HG03196 (cell line): Measurements from ENCODE around the gene CD7.

Experiments
- ATAC-seq: cut with Tn5 transposase; IDR thresholded peaks from one replicate; pipeline ENCODE4 v1.9.1; 2021; ENCODE audit not compliant: unreplicated experiment

CD7 gene

DNA sequence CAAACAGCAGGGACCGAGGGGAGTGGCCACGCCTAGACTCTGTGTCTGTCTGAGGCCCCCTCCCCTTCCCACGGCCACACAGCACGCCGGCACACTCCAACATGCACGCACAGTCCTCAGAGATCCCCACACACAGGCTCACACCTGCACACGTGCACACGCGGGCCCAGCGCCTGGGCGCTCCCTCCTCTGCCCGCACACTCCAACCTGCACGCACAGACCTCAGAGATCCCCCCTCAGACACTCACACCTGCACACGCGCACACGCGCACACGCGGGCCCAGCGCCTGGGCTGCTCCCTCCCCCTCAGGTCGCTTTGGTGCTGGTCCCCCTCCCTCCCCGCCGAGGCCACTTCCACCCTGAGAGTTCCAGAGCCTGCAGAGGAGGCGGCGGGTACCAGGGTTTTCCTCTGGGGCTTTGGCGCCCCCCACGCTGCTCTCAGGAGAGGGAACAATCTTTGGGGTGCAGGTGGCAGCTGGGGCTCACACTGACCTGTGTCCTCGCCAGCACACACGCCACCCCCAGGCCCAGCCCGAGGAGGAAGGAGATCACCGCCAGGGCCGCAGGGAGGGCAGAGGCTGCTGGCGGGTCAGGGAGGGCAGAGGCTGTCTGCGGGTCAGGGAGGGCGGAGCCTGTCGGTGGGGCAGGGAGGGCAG lies 1.6 kb downstream of the CD7 start:
- ATAC-seq = no peak

DNA sequence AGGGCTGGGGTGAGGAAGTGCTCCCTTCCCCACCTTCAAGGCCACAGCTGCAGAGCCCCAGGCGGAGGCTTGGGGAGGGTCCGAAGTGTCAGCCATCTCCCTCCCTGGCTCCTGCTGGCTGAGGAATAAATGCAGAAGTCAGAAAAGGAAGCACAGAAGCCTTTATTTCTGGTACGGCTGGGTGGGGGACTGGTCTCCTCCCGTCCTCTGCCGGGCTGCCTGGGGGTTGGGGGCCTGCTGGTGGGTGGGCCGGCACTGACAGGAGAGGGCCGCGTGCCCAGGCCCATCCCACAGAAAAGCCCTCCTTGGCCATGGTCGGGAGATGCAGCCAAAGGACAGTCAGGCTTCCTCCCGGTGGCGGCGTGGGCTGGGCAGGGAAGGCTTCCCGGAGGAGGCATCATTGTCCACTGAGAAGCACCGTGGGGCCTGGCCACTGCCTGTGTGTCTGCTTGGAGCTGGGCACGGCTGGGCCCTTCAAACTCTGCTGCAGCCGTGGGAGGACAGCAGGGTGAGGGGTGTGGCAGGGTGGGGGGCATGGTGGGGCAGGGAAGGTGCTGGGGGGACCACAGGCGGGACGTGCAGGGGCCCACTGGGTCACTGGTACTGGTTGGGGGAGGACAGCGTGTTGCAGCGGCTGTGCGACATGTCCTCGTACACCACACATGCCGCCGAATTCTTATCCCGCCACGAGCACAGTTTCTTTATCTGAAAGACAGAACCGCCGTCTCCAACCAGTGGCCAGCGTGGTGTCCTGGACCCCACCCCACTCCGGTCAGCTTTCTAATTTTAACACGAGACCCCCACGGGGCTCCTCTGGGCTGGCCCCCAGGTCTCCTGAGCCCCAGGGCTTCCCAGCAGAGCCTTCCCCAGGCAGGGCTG lies 2.4 kb downstream of the CD7 start:
- no peak for ATAC-seq

DNA sequence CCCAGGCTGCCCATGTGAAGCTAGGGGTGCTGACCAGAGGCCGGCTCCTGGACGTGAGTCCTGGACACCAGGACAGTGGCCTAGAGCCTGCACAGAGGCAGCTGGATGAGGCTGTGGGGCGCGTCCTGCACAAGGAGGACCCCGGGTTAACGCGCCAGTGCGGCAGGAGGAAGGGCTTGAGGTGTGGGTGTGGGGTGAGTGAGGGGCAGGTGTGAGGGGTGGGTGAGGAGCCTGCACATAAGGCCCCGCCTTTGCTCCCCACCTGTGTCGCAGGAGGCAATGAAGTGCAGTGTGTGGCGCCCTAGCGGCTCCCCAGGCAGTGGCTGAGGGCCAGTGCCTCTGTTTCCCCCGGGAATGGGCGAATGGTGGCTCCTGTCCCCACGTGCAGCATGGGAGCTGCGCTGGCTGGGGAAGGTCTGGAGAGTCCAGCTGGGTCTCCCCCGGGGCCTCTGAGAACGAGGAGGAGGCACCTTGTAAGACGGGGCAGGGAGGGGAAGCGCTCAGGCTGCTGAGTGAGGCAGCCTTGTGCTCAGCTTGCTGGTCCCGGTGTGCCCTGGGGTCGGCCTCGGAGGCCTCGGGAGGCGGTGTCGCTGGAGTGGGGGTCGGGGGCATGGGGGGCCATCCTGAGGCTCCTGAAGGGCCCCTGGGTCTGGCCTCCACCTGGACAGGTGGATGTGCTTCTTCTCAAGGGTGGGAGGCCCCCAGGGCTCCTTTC lies 3.2 kb downstream of the CD7 start:
- ATAC-seq = no peak

DNA sequence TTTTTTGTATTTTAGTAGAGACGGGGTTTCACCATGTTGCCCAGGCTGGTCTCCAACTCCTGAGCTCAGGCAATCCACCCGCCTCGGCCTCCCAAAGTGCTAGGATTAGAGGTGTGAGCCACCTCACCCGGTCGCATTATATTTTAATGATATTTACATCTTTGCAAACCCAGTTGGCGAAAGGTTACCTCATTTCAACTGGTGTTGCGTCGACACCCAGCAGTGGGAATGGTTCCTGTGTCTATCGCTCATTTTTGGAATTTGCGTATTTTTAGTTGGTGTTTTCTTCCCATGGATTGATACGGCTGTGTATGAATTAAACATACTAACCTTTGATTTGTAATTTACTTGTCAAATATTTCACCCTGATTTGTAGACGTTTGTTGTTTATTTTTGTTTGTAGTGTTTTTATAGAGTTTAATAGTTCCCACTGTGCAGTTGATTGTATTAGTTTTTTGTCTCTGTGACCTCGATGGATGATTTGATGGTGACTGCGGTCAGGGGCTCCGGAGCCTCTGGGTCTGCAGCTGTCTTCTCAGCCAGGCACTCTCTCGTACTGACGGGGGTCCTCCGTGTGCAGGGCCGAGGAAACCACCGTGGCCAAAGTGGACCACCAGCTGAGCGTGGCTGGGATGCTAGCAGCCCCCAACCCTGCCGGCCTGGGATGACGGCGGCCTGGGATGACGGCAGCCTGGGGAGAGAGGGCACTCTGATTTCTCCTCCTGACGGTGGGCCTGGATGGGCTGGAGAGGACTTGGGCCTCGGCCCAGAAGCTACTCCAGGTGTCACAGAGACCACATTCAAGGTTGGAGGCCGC lies 4.0 kb downstream of the CD7 start:
- no peak for ATAC-seq

DNA sequence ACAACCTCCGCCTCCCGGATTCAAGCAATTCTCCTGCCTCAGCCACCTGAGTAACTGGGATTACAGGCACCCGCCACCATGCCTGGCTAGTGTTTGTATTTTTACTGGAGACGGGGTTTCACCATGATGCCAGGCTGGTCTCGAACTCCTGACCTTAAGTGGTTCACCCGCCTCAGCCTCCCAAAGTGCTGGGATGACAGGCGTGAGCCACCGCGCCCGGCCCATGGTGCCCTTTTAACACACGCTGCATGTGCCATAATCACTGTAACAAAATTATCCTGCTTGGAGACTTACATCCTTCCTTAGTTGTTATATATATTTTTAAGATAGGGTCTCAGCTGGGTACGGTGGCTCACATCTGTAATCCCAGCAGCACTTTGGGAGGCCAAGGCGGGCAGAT lies 5.4 kb downstream of the CD7 start:
- no peak for ATAC-seq

DNA sequence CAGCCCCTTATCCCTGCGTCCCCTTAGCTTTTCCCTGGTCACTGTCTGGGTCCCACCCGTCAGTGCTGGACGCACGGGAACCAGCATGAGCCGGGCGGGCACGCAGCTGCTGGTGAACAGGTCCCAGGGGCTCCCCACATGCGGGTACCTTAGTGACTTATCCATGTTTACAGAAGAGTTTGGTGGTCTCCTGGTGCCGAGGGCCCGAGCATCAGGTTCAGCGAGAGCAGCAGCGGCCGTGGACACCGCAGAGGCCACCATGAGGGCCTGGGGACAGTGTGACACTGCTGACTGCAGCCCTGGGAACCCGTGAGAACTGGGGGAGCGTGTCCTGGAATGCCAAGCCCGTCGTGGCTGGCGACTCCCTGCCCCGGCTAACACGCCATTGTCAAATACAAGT lies 6.5 kb downstream of the CD7 start:
- ATAC-seq = no peak

DNA sequence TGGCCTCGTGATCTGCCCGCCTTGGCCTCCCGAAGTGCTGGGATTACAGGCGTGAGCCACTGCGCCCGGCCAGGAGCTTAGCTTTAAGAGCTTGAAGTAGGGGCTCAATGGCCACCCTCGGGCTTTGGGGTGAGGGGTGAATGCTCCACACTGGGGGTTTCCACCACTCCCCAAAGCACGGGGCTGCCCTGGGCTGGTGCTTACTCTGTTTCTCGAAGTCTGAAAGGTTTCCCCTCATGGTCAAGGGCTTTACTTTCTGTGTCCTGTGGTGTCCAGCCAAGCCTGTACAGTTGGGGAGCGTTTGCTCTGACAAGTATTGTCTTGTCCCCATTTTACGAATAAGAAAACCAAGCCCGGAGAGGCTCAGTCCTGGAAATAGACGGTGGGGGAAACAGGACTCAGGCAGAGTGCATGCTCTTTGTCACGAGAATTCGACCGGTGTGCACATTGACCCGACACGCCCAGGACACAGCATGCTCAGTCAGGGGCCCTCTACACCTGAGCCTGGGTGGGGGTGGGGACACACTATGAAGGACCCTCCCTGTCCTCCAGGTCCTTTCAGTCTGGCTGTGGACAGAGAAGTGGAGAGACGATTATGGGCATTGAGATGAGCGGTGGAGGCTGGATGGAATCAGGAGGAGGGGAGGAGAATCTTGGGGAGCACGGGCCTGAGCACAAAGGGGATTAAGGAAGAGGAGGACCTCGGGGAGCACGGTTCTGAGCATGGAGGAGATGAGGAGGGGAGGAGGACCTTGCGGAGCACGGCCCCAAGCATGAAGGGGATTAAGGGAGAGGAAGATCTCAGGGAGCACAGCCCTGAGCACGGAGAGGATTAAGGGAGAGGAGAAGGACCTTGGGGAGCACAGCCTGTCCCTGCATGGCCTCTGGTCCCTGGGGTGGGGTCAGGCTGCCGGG lies 7.5 kb downstream of the CD7 start:
- no peak for ATAC-seq

DNA sequence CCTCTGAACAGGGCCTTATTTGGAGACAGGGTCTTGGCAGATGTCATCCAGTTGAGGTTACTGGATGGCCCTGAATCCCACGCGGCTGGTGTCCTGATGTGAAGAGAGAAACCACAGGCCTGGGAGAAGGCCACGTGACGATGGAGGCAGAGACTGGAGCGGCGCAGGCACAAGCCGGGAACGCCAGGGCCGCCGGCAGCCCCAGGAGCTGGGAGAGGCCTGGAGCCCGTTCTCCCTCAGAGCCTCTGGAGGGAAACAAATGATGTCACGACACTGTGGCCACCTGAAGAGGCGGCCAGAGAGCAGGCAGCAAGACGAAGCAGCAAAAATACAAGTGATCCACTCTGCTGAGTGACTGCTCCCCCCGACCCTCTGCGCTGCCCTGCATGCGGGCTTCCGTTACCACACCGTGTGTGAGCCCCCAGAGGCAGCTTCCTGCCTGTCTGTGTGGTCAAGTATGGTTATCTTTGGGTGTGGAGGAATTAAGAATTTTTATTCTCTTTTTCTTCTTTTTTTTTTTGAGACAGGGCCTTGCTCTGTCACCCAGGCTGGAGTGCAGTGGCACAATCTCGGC lies 11.6 kb downstream of the CD7 start:
- ATAC-seq = no peak

DNA sequence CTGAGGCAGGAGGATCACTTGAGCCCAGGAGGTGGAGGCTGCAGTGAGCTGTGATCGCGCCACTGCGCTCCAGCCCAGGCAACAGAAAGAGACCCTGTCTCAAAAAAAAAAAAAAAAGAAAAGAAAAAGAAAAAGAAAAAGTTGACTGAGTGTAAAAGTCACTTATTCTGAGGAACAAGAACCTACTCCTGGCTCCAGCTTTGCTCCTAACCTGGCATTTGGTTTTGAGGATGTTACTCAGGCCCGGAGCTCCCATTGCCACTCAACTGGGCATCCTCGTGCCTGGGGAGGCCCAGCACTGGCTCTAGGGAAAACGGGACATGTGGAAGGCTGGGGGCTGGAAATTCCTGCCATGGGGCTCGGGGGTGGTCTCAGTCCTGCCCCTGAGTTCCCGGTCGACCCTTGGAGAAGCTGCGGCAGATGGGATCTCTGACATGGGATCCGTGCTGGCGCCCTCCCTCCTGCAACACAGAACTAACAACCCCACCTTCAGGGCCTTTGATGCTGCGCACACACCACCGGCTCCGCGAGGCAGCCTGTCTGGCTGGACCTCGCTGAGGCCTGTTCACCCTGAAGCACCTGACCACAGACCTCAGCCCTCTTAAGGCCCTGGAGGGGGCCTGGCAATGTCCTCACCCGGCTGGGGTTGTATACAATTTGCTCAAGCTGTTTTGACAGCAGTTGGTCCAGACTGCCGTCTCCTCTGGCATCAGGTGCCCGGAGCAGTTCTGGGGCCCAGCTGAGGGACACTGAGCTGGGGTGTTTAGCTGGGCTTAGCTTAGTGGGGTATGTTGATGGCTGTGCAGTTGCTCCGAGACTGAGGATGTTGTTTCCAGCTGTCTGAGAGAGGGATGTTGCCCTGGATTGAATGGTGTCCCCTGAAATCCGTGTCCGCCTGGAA lies 12.3 kb downstream of the CD7 start:
- ATAC-seq = no peak

DNA sequence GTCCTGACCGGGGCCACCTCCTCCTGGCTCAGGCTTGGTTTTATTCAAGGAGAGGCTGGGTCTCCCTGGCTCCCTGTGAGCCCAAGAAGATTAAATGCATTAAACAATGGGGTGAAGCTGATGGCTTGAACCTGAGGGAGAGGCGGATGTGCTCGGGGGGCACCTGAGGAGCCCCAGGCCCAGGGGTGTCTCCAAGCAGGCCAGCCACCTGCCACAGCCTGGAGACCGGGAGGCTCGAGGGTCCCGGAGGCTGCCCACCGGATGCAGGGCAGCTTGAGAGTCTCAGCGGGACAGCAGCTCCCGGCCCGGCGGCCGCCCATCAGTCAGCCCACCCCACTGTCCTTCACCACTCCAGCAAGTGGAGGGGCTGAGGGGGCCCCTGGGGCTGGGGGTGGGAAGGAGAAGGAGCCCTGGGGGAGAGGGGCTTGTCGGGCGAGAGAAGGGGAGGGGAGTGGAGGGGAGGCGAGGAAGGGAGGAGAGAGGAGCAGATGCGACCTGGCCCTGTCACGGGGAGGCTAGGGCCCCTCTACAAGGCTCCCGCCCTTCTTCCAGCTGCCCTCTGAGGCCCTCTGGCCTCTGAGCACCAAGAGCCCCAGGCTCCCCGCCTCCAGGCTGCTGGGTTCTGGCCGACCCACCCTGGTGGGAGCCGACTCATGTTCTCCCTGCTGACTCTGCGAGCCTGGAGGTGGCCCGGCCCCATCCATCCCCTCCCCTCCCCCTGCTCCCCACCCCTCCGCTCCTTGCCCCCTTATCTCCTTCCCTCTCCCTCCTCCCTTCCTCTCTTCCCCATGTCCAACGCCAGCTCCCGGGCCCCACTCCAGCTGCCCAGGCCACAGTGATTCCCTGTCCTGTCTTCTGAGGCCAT lies 13.2 kb downstream of the CD7 start:
- no peak for ATAC-seq

DNA sequence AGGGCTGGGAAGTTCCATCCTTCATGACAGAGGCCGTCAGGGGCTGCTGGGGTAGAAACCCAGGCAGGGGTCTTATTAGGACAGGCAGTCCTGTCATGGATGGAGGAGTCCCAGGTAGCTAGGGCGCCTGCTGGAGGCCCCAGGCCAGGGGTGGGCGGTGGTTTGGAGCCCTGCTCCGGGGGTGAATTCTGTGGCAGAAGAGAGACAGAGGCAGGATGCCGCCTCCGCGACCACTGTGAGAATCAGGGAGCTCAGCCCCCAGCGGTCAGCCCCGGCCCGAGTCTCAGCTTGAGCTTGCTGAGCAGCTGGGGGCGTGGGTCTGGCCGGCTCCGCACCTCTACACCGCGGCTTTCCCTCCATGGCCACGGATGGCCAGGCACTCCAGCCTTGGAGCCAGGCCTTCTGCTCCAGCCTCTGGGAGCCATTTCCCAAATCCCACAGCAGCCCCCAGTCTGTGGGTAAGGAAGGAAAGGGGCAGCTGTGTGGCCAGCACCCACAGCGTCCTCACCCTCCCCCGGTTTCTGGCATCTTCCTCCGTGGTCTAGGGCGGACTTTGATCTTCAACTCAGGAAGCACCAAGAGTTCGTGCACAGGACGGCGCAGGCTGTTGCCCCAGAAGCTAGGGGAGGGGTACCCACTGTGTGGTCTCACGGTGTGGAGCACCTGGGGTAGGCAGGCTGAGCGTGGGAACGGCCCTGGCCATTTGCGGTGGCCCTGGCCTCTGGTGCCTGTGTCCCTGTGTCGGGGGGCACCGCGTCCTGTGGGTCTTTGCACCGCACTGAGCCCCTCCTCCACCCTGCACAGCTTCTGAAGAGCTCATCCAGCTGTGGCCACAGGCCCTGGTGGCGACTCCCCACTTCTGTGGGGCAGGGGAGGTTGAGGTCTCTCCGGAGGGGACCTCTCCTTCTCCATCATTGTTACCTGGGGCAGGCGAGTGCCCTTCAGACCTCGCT lies 14.1 kb downstream of the CD7 start:
- ATAC-seq = no peak

DNA sequence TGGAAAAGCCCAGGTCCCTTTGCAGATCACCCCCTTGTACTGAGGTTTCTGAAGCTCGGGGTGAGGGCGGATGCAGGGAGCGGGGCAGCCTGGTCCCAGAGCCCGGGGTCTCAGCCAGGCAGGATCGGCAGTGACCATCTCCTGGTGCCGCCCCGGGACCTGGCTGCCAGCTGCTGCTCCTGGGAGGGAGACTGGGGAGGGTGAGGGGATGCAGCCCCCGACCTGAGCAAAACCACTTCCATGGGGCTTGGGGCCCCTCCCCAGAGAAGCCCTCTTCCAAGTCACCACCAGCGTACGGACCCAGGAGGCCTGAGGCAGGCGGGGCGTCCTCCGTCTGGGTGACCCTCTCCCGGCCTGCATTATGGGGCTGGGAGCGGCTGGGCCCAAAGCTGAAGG lies 14.8 kb downstream of the CD7 start:
- ATAC-seq = no peak

DNA sequence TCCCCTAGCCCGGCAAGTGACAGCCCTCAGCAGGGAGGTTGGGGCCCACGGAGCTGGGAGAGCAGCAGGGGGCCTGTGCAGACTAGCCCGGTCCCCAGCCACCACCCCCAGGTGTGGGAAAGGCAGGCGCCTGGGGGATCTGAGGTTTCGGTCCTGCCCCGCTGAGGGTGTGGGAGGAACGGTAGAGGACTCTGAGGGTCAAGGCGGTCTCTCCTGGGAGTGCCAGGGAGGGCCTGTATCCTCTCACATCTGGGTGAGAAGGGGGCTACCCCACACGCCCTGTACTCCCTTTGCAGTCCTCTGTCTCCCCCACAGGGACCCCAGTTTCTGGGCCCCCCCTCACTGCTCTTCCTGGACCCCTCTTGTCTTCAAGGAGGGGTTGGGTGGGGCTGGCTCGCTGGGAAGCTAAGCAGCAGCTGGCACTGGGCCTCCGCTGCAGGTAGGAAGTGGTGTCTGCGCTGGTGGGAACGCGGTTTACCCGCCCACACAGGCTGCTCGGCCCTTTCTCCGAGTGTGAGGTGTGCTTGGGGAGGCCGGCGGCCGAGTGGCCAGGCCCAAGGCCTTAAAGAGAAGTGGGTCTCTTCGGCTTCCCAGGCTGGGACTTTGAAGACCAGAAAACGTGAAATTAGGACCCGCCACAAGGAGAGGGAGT lies 15.4 kb downstream of the CD7 start:
- ATAC-seq = no peak

DNA sequence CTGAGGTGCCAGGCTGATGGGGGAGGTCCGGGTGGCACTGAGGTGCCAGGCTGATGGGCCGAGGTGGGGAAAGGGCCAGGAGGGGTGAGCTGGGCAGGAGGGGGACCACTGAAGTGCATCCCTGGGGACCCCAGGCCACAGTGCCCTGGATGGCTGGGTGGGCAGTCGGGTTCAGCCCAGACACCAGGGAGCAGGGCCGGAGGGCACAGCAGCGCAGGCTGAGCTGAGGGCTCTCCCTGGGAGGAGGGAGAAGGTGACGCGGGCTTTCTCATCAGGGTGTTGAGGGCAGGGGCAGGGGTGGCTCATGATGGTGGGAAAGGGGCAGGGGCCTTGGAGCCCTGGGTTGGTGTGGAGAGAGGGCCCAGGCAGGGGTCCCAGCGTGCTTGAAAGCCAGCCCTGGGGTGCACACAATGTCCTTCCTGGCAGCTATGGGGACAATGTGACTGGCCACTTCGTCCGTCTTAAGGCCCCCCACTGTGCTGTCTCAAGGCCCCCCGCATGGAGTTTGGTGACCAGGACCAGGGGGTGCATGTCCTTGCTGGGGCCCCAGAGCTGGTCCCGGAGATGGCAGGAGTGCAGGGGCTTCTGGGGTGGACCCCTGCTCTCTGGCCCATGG lies 16.0 kb downstream of the CD7 start:
- ATAC-seq = no peak

DNA sequence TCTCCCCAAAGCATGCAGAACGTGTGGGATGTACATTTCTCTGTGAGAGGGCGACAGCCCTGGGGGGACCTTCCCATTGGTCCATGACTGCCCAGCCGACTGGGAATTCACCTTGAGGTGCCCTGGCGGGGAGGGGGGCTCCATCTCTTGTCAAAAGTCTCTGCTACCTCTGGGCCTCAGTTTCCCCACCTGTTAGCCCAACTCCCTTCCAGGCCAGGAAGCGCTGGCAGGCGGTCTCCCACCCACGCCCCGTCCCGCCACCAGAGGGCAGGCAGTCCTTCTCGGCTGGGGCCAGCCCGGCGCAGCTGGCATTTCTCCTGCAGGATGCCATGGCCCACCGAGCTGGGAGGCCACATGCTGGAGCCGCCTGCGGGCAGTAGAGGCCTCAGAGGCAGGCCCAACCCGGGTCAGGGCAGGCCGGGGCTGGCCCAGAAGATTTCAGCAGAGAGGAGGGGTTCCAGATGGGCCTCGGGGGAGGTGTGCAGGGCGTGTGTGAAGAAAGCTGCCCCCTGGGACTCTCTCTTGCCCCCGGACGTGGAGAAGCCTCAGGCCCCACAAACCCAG lies 16.6 kb downstream of the CD7 start:
- no peak for ATAC-seq
